ENCODE data around the gene SPTBN1. TPM values are rescaled to one million over a fixed set of nuclear protein-coding genes. Genes with fewer than 3 reads are reported as not detected.
A peak's percentile ranks its signal among the peaks of the same experiment; 100 is the strongest.

Gene SPTBN1
- total RNA-seq, 2 experiments from 2014 or later = 132 to 183 TPM

GRCh38 chr2:54611830-54612545, 155.9 kb downstream of the SPTBN1 start:
- CTCF ChIA-PET (ENCODE audit: unreplicated experiment) = no interaction called here
- no peak overlapping the region for H3K4me3 ChIP-seq (ENCODE audit: low read depth, low read length, poor library complexity, severe bottlenecking)
- DNase-seq (ENCODE audit: low spot score) = no peak
- no peaks in the 10 kb centered on the region for H3K9me3 ChIP-seq (ENCODE audit: low read length)
- H3K36me3 ChIP-seq (ENCODE audit: insufficient read depth, low read length) = peaks cover 41% of the 10 kb centered on the region
- POLR2A ChIA-PET = interaction anchor here (0.8 kb wide), 1 partner anchor 13 kb away, joined by 3 read pairs; no protein-coding TSS in a partner anchor
- no peak overlapping the region for H3K27ac ChIP-seq (ENCODE audit: low read depth, low read length, poor library complexity, severe bottlenecking)
- H4K20me1 ChIP-seq (ENCODE audit: insufficient read depth, low read length) = no peaks in the 10 kb centered on the region
- no TSS peak for BruUV-seq (replicated peaks)
- peaks cover 35% of the 10 kb centered on the region; the same call in 1 of the 2 replicates for H3K79me2 ChIP-seq (ENCODE audit: insufficient read depth, low read depth, low read length)
- no peak for TF ChIP-seq EZH2phosphoT487 (IDR thresholded peaks at IDR 0.05; ENCODE audit: borderline replicate concordance, low read depth, low read length)
- TF ChIP-seq CTCF (conservative IDR thresholded peaks at IDR 0.05; ENCODE audit: low read length) = no peak
- H3K4me2 ChIP-seq (ENCODE audit: low read length) = no peak overlapping the region
- intact Hi-C loops (cut with micrococcal nuclease; ENCODE audit: unreplicated experiment) = no loop called here
- no peak overlapping the region for H2AFZ ChIP-seq (ENCODE audit: low read length)
- H3K4me1 ChIP-seq (ENCODE audit: insufficient read depth, low read length, poor library complexity, severe bottlenecking) = peaks cover 11% of the 10 kb centered on the region
- no peaks in the 10 kb centered on the region for H3K9me2 ChIP-seq (ENCODE audit: insufficient read depth, low read length)

GRCh38 chr2:54613386-54613785, 157.3 kb downstream of the SPTBN1 start:
- no peaks in the 10 kb centered on the region for H3K9me3 ChIP-seq (ENCODE audit: low read length)
- no peaks in the 10 kb centered on the region for H3K9me2 ChIP-seq (ENCODE audit: insufficient read depth, low read length)
- H4K20me1 ChIP-seq (ENCODE audit: insufficient read depth, low read length) = no peaks in the 10 kb centered on the region
- intact Hi-C loops (cut with micrococcal nuclease; ENCODE audit: unreplicated experiment) = no loop called here
- H3K4me1 ChIP-seq (ENCODE audit: insufficient read depth, low read length, poor library complexity, severe bottlenecking) = peaks cover 11% of the 10 kb centered on the region
- TF ChIP-seq EZH2phosphoT487 (IDR thresholded peaks at IDR 0.05; ENCODE audit: borderline replicate concordance, low read depth, low read length) = no peak
- TF ChIP-seq CTCF (conservative IDR thresholded peaks at IDR 0.05; ENCODE audit: low read length) = no peak
- H3K36me3 ChIP-seq (ENCODE audit: insufficient read depth, low read length) = peaks cover 55% of the 10 kb centered on the region
- no peak overlapping the region for H3K27ac ChIP-seq (ENCODE audit: low read depth, low read length, poor library complexity, severe bottlenecking)
- POLR2A ChIA-PET = interaction anchor here (1.2 kb wide), 1 partner anchor 16 kb away, joined by 5 read pairs; no protein-coding TSS in a partner anchor
- CTCF ChIA-PET (ENCODE audit: unreplicated experiment) = no interaction called here
- H2AFZ ChIP-seq (ENCODE audit: low read length) = no peak overlapping the region
- TSS peak; percentile 16 for BruUV-seq (replicated peaks)
- H3K4me3 ChIP-seq (ENCODE audit: low read depth, low read length, poor library complexity, severe bottlenecking) = no peak overlapping the region
- no peak overlapping the region for H3K4me2 ChIP-seq (ENCODE audit: low read length)
- no peak for DNase-seq (ENCODE audit: low spot score)
- peaks cover 23% of the 10 kb centered on the region; the same call in 1 of the 2 replicates for H3K79me2 ChIP-seq (ENCODE audit: insufficient read depth, low read depth, low read length)

GRCh38 chr2:54613794-54614257, 157.7 kb downstream of the SPTBN1 start:
- BruUV-seq (replicated peaks) = no TSS peak
- TF ChIP-seq CTCF (conservative IDR thresholded peaks at IDR 0.05; ENCODE audit: low read length) (no peak), EZH2phosphoT487 (IDR thresholded peaks at IDR 0.05; ENCODE audit: borderline replicate concordance, low read depth, low read length) (no peak)
- H3K4me3 ChIP-seq (ENCODE audit: low read depth, low read length, poor library complexity, severe bottlenecking) = no peak overlapping the region
- intact Hi-C loops (cut with micrococcal nuclease; ENCODE audit: unreplicated experiment) = no loop called here
- H3K9me2 ChIP-seq (ENCODE audit: insufficient read depth, low read length) = no peaks in the 10 kb centered on the region
- no peak overlapping the region for H3K4me2 ChIP-seq (ENCODE audit: low read length)
- H3K4me1 ChIP-seq (ENCODE audit: insufficient read depth, low read length, poor library complexity, severe bottlenecking) = peaks cover 16% of the 10 kb centered on the region
- peaks cover 23% of the 10 kb centered on the region; the same call in 1 of the 2 replicates for H3K79me2 ChIP-seq (ENCODE audit: insufficient read depth, low read depth, low read length)
- H3K27ac ChIP-seq (ENCODE audit: low read depth, low read length, poor library complexity, severe bottlenecking) = no peak overlapping the region
- H3K9me3 ChIP-seq (ENCODE audit: low read length) = no peaks in the 10 kb centered on the region
- H2AFZ ChIP-seq (ENCODE audit: low read length) = no peak overlapping the region
- POLR2A ChIA-PET = interaction anchor here (1.2 to 1.4 kb wide), 3 partner anchors 9 to 20 kb away, joined by 4 to 5 read pairs (median 5); no protein-coding TSS in a partner anchor
- peaks cover 60% of the 10 kb centered on the region for H3K36me3 ChIP-seq (ENCODE audit: insufficient read depth, low read length)
- CTCF ChIA-PET (ENCODE audit: unreplicated experiment) = no interaction called here
- no peak for DNase-seq (ENCODE audit: low spot score)
- no peaks in the 10 kb centered on the region for H4K20me1 ChIP-seq (ENCODE audit: insufficient read depth, low read length)

Measured in OCI-LY7 (cell line).